K562 (cell line): Measurements from ENCODE around the gene NSMF. TPM values are rescaled to one million over a fixed set of nuclear protein-coding genes. Genes with fewer than 3 reads are reported as not detected.

Source experiments
- ETS2 ChIP-seq: IDR thresholded peaks from 2 replicates; pipeline ENCODE4 v1.6.1; 2016; ENCODE audit warnings: borderline replicate concordance, missing genetic modification characterization, mild to moderate bottlenecking, moderate library complexity, missing compliant biosample characterization; ENCODE audit not compliant: poor library complexity, severe bottlenecking
- FIP1L1 ChIP-seq: fragments of 200-400 bp; formaldehyde crosslinking; IDR thresholded peaks from 2 replicates; pipeline ENCODE4 v1.6.1; 2018; ENCODE audit warnings: mild to moderate bottlenecking, low read depth, low read length; ENCODE audit not compliant: poor library complexity, severe bottlenecking
- MAFK ChIP-seq: IDR thresholded peaks from 2 replicates; pipeline ENCODE4 v1.6.1; 2011; ENCODE audit warnings: low read length, improper control_type of control experiment
- SRF ChIP-seq, 2 experiments: fragments of 250-450, 450-650 bp in 1 of 2; sonication (Bioruptor Pico) in 1 of 2; sonication (generic) in 1 of 2; formaldehyde crosslinking; IDR thresholded peaks; 2 replicates each; pipeline versions ENCODE4 v1.5.0 to v1.5.1; 2020 to 2022; ENCODE audit warnings: mild to moderate bottlenecking in 1 of 2, missing genetic modification reagents in 1 of 2
- ZBTB1 ChIP-seq: sonication (generic); formaldehyde crosslinking; IDR thresholded peaks from 2 replicates; pipeline ENCODE4 v1.8.1; 2023; ENCODE audit warnings: missing genetic modification reagents, low read depth, mild to moderate bottlenecking, borderline replicate concordance
- ZFP30 ChIP-seq: fragments of 250-450 bp; sonication (Bioruptor Pico); IDR thresholded peaks from 2 replicates; pipeline ENCODE4 v1.8.0; 2022; ENCODE audit warnings: moderate library complexity, mild to moderate bottlenecking, inconsistent platforms, borderline replicate concordance
- ZNF224 ChIP-seq: sonication (generic); formaldehyde crosslinking; IDR thresholded peaks from 2 replicates; pipeline ENCODE4 v1.8.0; 2022; ENCODE audit warnings: mild to moderate bottlenecking, missing genetic modification reagents
- polyA plus RNA-seq, 8 experiments: library from polyadenylated mRNA; depleted of rRNA in 4 of 8; stranded (reverse) in 5 of 8; unstranded in 3 of 8; fragments of >200 nt; fragmentation: Nextera tagmentation in 2 of 8; fragmentation: Illumina TruSeq in 1 of 8; extraction: Ambion mirVana in 2 of 8; extraction: Trizol in 1 of 8; gene quantifications; 2 replicates each; pipeline versions ENCODE4 v1.2.1 to v1.2.3, GENCODE V29; 2011 to 2014; ENCODE audit warnings: inconsistent platforms in 1 of 8, missing spikeins in 1 of 8
- total RNA-seq, 7 experiments: library from RNA; depleted of rRNA in 6 of 7; stranded (reverse); fragments of >200 nt in 6 of 7; fragmentation: Illumina TruSeq in 2 of 7; extraction: Trizol in 2 of 7; gene quantifications; 2 replicates each; pipeline versions ENCODE4 v1.2.1 to v1.2.3, GENCODE V29; 2011 to 2021; ENCODE audit warnings: low replicate concordance in 1 of 7
- TF ChIP-seq, protein P1 (sequence below): fragments of 450-650 bp; IDR thresholded peaks from 2 replicates; pipeline ENCODE4 v1.6.1; 2018; ENCODE audit warnings: mild to moderate bottlenecking, low read depth; ENCODE audit not compliant: partially characterized antibody
- TF ChIP-seq, protein P2 (sequence below): fragments of 250-450 bp; sonication (Bioruptor Pico); IDR thresholded peaks from 2 replicates; pipeline ENCODE4 v1.4.0; 2020
- TF ChIP-seq, protein P3 (sequence below): sonication (generic); formaldehyde crosslinking; IDR thresholded peaks from 2 replicates; pipeline ENCODE4 v1.8.0; 2022; ENCODE audit warnings: missing genetic modification reagents, mild to moderate bottlenecking, borderline replicate concordance
- TF ChIP-seq, protein P4 (sequence below): sonication (generic); formaldehyde crosslinking; IDR thresholded peaks from 2 replicates; pipeline ENCODE4 v1.9.0; 2022; ENCODE audit warnings: mild to moderate bottlenecking, missing genetic modification reagents
- TF ChIP-seq, protein P5 (sequence below), 2 experiments: IDR thresholded peaks in 1 of 2; conservative IDR thresholded peaks in 1 of 2; 2 replicates each; pipeline ENCODE4 v1.6.1; 2016; ENCODE audit warnings: low read depth in 2 of 2, mild to moderate bottlenecking in 1 of 2, missing compliant biosample characterization in 1 of 2, missing genetic modification characterization in 1 of 2, moderate library complexity in 1 of 2

The NSMF gene
- total and polyA plus RNA-seq, 9 of the 15 experiments (the other 6 are each of a cell fraction or from before 2014, with no cell fraction given), result 0.20 to 82.7 (median 29.3) TPM

DNA sequence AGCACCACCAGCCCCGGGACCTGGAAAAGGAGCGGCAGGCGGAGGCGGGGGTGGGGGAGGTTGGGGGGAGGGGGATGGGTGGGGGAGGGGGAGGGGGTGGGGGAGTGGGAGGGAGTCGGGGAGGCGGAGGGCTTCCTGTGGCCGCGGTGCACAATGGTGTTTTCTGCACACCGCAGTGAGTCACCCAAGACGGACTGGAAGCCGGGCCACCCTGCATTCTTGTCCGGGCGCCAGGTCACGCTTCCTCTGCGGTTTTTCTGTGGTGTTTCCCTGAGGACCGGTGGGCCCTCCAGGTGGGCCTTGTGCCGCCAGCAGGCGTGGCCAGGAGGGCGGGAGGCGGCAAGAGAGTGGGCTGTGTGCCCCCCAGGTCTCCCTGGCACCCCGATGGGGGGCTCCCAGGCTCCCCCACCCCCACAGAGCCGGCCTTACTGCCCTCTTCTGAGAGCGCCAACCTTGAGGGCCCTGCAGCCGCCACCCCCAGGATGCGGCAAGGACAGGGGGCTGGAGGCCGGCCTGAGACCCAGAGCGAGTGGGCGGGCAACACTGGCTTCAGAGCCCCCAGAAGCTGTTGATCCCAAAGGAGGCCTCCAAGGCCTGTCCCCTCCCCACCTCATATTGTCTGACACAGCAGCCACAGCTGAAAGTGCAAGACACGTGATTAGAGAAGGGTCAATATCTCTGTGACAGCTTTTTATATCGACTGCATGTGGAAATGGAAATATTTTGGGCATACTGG, 47.3 kb downstream of the NSMF start (continued):
- TF ChIP-seq ZNF224 (CRISPR knock-in tag), result no peak
- no peak for TF ChIP-seq ZFP30 (CRISPR knock-in tag)
- TF ChIP-seq, protein P1, sequence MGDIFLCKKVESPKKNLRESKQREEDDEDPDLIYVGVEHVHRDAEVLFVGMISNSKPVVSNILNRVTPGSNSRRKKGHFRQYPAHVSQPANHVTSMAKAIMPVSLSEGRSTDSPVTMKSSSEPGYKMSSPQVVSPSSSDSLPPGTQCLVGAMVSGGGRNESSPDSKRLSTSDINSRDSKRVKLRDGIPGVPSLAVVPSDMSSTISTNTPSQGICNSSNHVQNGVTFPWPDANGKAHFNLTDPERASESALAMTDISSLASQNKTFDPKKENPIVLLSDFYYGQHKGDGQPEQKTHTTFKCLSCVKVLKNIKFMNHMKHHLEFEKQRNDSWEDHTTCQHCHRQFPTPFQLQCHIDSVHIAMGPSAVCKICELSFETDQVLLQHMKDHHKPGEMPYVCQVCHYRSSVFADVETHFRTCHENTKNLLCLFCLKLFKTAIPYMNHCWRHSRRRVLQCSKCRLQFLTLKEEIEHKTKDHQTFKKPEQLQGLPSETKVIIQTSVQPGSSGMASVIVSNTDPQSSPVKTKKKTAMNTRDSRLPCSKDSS, result no peak
- TF ChIP-seq MAFK, result no peak
- TF ChIP-seq, protein P2, sequence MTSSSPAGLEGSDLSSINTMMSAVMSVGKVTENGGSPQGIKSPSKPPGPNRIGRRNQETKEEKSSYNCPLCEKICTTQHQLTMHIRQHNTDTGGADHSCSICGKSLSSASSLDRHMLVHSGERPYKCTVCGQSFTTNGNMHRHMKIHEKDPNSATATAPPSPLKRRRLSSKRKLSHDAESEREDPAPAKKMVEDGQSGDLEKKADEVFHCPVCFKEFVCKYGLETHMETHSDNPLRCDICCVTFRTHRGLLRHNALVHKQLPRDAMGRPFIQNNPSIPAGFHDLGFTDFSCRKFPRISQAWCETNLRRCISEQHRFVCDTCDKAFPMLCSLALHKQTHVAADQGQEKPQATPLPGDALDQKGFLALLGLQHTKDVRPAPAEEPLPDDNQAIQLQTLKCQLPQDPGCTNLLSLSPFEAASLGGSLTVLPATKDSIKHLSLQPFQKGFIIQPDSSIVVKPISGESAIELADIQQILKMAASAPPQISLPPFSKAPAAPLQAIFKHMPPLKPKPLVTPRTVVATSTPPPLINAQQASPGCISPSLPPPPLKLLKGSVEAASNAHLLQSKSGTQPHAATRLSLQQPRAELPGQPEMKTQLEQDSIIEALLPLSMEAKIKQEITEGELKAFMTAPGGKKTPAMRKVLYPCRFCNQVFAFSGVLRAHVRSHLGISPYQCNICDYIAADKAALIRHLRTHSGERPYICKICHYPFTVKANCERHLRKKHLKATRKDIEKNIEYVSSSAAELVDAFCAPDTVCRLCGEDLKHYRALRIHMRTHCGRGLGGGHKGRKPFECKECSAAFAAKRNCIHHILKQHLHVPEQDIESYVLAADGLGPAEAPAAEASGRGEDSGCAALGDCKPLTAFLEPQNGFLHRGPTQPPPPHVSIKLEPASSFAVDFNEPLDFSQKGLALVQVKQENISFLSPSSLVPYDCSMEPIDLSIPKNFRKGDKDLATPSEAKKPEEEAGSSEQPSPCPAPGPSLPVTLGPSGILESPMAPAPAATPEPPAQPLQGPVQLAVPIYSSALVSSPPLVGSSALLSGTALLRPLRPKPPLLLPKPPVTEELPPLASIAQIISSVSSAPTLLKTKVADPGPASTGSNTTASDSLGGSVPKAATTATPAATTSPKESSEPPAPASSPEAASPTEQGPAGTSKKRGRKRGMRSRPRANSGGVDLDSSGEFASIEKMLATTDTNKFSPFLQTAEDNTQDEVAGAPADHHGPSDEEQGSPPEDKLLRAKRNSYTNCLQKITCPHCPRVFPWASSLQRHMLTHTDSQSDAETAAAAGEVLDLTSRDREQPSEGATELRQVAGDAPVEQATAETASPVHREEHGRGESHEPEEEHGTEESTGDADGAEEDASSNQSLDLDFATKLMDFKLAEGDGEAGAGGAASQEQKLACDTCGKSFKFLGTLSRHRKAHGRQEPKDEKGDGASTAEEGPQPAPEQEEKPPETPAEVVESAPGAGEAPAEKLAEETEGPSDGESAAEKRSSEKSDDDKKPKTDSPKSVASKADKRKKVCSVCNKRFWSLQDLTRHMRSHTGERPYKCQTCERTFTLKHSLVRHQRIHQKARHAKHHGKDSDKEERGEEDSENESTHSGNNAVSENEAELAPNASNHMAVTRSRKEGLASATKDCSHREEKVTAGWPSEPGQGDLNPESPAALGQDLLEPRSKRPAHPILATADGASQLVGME (CRISPR knock-in tag), result no peak
- no peak for TF ChIP-seq FIP1L1
- no peak for TF ChIP-seq ETS2
- TF ChIP-seq, protein P3, sequence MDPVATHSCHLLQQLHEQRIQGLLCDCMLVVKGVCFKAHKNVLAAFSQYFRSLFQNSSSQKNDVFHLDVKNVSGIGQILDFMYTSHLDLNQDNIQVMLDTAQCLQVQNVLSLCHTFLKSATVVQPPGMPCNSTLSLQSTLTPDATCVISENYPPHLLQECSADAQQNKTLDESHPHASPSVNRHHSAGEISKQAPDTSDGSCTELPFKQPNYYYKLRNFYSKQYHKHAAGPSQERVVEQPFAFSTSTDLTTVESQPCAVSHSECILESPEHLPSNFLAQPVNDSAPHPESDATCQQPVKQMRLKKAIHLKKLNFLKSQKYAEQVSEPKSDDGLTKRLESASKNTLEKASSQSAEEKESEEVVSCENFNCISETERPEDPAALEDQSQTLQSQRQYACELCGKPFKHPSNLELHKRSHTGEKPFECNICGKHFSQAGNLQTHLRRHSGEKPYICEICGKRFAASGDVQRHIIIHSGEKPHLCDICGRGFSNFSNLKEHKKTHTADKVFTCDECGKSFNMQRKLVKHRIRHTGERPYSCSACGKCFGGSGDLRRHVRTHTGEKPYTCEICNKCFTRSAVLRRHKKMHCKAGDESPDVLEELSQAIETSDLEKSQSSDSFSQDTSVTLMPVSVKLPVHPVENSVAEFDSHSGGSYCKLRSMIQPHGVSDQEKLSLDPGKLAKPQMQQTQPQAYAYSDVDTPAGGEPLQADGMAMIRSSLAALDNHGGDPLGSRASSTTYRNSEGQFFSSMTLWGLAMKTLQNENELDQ (CRISPR knock-in tag), result no peak
- TF ChIP-seq, protein P4, sequence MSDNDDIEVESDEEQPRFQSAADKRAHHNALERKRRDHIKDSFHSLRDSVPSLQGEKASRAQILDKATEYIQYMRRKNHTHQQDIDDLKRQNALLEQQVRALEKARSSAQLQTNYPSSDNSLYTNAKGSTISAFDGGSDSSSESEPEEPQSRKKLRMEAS (CRISPR knock-in tag), result peak; percentile 79
- peak; percentile 83 for TF ChIP-seq ZBTB1 (CRISPR knock-in tag)
- TF ChIP-seq, protein P5, sequence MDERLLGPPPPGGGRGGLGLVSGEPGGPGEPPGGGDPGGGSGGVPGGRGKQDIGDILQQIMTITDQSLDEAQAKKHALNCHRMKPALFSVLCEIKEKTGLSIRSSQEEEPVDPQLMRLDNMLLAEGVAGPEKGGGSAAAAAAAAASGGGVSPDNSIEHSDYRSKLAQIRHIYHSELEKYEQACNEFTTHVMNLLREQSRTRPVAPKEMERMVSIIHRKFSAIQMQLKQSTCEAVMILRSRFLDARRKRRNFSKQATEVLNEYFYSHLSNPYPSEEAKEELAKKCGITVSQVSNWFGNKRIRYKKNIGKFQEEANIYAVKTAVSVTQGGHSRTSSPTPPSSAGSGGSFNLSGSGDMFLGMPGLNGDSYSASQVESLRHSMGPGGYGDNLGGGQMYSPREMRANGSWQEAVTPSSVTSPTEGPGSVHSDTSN (CRISPR knock-in tag; IDR thresholded peaks at IDR 0.05; ENCODE audit: low read depth), result no peak
- TF ChIP-seq, protein P5 (tag; conservative IDR thresholded peaks at IDR 0.05; ENCODE audit: low read depth), result no peak
- no peak for TF ChIP-seq SRF (CRISPR knock-in tag; IDR thresholded peaks at IDR 0.05)
